NCI-H446 treated with DMSO at 0.1 percent for 48 hours (cell line): Measurements from ENCODE around the gene ZNF614.
"Not testable (repeated sequence)": the region's sequence is repeated elsewhere in the genome, so short reads cannot be mapped to it uniquely, and the experiment has no call there.

Source experiments
- DNase-seq: peaks from one replicate; lab custom pipeline; 2025; lab: John Stamatoyannopoulos, UW

The ZNF614 gene

GRCh38 chr19:52028027-52028779 lies at the start of gene ZNF614:
TSS of gene ZNF614 (minus strand) at chr19:52028379. CDS start at chr19:52025745, 2,634 bp downstream.
- peak; percentile 81 for DNase-seq

- no peak for DNase-seq
These were observed 42.3 kb upstream of the ZNF614 start for GRCh38 chr19:52070496-52070895.

GRCh38 chr19:52069653-52070052 lies 41.5 kb upstream of the ZNF614 start:
- no peak for DNase-seq

- DNase-seq: no peak
These were observed 38.2 kb upstream of the ZNF614 start for GRCh38 chr19:52066258-52066863.

GRCh38 chr19:52065399-52065798 lies 37.2 kb upstream of the ZNF614 start:
- no peak for DNase-seq

GRCh38 chr19:52056480-52056879 lies 28.3 kb upstream of the ZNF614 start:
- not testable (repeated sequence) for DNase-seq

- DNase-seq: not testable (repeated sequence)
These were observed 23.6 kb upstream of the ZNF614 start for GRCh38 chr19:52051736-52052135.

- peak; percentile 78 for DNase-seq
These were observed 20.6 kb upstream of the ZNF614 start, which contains the start of gene ZNF432 for GRCh38 chr19:52048555-52049501. TSS of gene ZNF432 (minus strand) at chr19:52048838. CDS start at chr19:52046868, 1,970 bp downstream.

- no peak for DNase-seq
These were observed 11.0 kb upstream of the ZNF614 start for GRCh38 chr19:52039169-52039568.

GRCh38 chr19:52034051-52034728 lies 6.0 kb upstream of the ZNF614 start:
- DNase-seq: no peak

GRCh38 chr19:52028780-52029123 lies 573 bp upstream of the ZNF614 start:
- DNase-seq: no peak

- not testable (repeated sequence) for DNase-seq
These were observed 1.8 kb downstream of the ZNF614 start for GRCh38 chr19:52026255-52026990.

GRCh38 chr19:52024478-52024877 lies 3.7 kb downstream of the ZNF614 start:
- not testable (repeated sequence) for DNase-seq

GRCh38 chr19:52022193-52022592 lies 6.0 kb downstream of the ZNF614 start:
- DNase-seq: no peak

GRCh38 chr19:52020506-52020905 lies 7.7 kb downstream of the ZNF614 start:
- DNase-seq: no peak

GRCh38 chr19:52010674-52011073 lies 17.5 kb downstream of the ZNF614 start:
- no peak for DNase-seq

GRCh38 chr19:52007806-52008557 lies 20.2 kb downstream of the ZNF614 start, which contains the start of gene ZNF615:
TSS of gene ZNF615 (minus strand) at chr19:52008211. CDS start at chr19:52003711, 4,500 bp downstream.
- DNase-seq: peak; percentile 64

- no peak for DNase-seq
These were observed 20.8 kb downstream of the ZNF614 start for GRCh38 chr19:52007451-52007805.

- no peak for DNase-seq
These were observed 34.0 kb downstream of the ZNF614 start for GRCh38 chr19:51994048-51994644.

- no peak for DNase-seq
These were observed 34.8 kb downstream of the ZNF614 start for GRCh38 chr19:51993422-51993821.
